ENCODE results near the gene COMMD9.

The COMMD9 gene

DNA sequence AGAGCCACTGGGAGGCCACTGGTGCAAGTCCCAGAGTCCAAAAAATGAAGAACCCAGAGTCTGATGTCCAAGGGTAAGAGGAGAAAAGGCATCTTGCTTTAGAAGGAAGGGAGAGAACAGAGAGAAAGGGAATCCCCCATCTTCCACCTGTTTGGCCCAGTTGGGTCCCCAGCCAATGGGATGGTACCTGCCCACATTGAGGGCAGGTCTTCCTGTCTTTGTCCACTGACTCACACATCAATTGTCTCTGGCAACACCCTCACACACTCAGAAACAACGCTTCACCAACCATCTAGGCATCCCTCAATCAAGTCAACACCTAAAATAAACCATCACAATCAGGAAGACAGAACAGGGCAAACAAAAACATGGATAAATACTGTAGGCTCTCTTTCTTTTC lies 6.3 kb downstream of the COMMD9 start:
- H3K4me1 ChIP-seq (ENCODE audit: insufficient read depth, low read length, poor library complexity, severe bottlenecking): no peaks in the 10 kb centered on the region
- H3K36me3 ChIP-seq (ENCODE audit: insufficient read depth, low read length): no peaks in the 10 kb centered on the region
- 0 out of 2 replicates have a peak, but pooled peaks cover 7% of the 10 kb centered on the region for H3K9me3 ChIP-seq (ENCODE audit: insufficient read depth, low read depth, low read length)
- no peaks in the 10 kb centered on the region for H4K20me1 ChIP-seq (ENCODE audit: insufficient read depth, low read length, poor library complexity, severe bottlenecking)
- H2AFZ ChIP-seq (ENCODE audit: low read length): no peak overlapping the region
- no peaks in the 10 kb centered on the region for H3F3A ChIP-seq (ENCODE audit: low read depth)
- no peak overlapping the region for H3K4me3 ChIP-seq (ENCODE audit: low read length, poor library complexity, severe bottlenecking)
- no peak overlapping the region for H3K4me2 ChIP-seq (ENCODE audit: low read depth, low read length, poor library complexity, severe bottlenecking)
- no peaks in the 10 kb centered on the region for H3K9me2 ChIP-seq (replicated peaks; ENCODE audit: low read depth, low read length)
- no peak overlapping the region for H3K9ac ChIP-seq (ENCODE audit: low read depth, low read length, poor library complexity, severe bottlenecking)
- H3K27me3 ChIP-seq (ENCODE audit: insufficient read depth, low read length, poor library complexity, severe bottlenecking): no peaks in the 10 kb centered on the region
- H3K79me2 ChIP-seq (ENCODE audit: insufficient read depth, low read length): no peaks in the 10 kb centered on the region
- TF ChIP-seq EZH2phosphoT487 (IDR thresholded peaks at IDR 0.05; ENCODE audit: borderline replicate concordance): no peak
- TF ChIP-seq, protein P1, sequence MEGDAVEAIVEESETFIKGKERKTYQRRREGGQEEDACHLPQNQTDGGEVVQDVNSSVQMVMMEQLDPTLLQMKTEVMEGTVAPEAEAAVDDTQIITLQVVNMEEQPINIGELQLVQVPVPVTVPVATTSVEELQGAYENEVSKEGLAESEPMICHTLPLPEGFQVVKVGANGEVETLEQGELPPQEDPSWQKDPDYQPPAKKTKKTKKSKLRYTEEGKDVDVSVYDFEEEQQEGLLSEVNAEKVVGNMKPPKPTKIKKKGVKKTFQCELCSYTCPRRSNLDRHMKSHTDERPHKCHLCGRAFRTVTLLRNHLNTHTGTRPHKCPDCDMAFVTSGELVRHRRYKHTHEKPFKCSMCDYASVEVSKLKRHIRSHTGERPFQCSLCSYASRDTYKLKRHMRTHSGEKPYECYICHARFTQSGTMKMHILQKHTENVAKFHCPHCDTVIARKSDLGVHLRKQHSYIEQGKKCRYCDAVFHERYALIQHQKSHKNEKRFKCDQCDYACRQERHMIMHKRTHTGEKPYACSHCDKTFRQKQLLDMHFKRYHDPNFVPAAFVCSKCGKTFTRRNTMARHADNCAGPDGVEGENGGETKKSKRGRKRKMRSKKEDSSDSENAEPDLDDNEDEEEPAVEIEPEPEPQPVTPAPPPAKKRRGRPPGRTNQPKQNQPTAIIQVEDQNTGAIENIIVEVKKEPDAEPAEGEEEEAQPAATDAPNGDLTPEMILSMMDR (conservative IDR thresholded peaks at IDR 0.05; ENCODE audit: low read length): no peak

DNA sequence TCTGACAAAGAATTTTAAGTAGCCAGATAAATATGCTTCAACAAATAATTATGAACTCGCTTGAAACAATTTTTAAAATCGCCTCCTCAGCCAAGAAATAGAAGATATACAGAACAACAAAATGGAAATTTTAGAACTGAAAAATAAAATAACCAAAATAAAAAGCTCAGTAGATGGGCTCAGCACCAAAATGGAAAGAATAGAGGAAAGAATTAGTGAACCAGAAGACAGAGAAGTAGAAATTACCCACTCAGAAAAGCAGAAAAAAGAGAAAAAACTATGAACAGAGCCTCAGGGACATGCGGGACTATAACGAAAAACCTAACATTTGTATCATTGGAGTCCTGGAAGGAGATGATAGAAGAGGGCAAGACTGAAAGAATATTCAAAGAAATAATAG lies 7.4 kb downstream of the COMMD9 start:
- Histone ChIP-seq H3K9me3 (ENCODE audit: insufficient read depth, low read depth, low read length) (0 out of 2 replicates have a peak, but pooled peaks cover 7% of the 10 kb centered on the region), H3F3A (ENCODE audit: low read depth) (no peaks in the 10 kb centered on the region), H4K20me1 (ENCODE audit: insufficient read depth, low read length, poor library complexity, severe bottlenecking) (no peaks in the 10 kb centered on the region), H3K4me3 (ENCODE audit: low read length, poor library complexity, severe bottlenecking) (no peak overlapping the region), H3K27me3 (ENCODE audit: insufficient read depth, low read length, poor library complexity, severe bottlenecking) (no peaks in the 10 kb centered on the region), H3K9ac (ENCODE audit: low read depth, low read length, poor library complexity, severe bottlenecking) (no peak overlapping the region), H3K4me1 (ENCODE audit: insufficient read depth, low read length, poor library complexity, severe bottlenecking) (no peaks in the 10 kb centered on the region), H3K79me2 (ENCODE audit: insufficient read depth, low read length) (no peaks in the 10 kb centered on the region), H3K4me2 (ENCODE audit: low read depth, low read length, poor library complexity, severe bottlenecking) (no peak overlapping the region), H3K9me2 (replicated peaks; ENCODE audit: low read depth, low read length) (no peaks in the 10 kb centered on the region), H3K36me3 (ENCODE audit: insufficient read depth, low read length) (no peaks in the 10 kb centered on the region), H2AFZ (ENCODE audit: low read length) (no peak overlapping the region)
- TF ChIP-seq, protein P1 (conservative IDR thresholded peaks at IDR 0.05; ENCODE audit: low read length): no peak
- no peak for TF ChIP-seq EZH2phosphoT487 (IDR thresholded peaks at IDR 0.05; ENCODE audit: borderline replicate concordance)

GRCh38 chr11:36280531-36280930 lies 8.7 kb downstream of the COMMD9 start:
- Histone ChIP-seq H2AFZ (ENCODE audit: low read length) (no peak overlapping the region), H3K9me3 (ENCODE audit: insufficient read depth, low read depth, low read length) (0 out of 2 replicates have a peak, but pooled peaks cover 7% of the 10 kb centered on the region), H3K9ac (ENCODE audit: low read depth, low read length, poor library complexity, severe bottlenecking) (no peak overlapping the region), H3K27me3 (ENCODE audit: insufficient read depth, low read length, poor library complexity, severe bottlenecking) (no peaks in the 10 kb centered on the region), H3K9me2 (replicated peaks; ENCODE audit: low read depth, low read length) (no peaks in the 10 kb centered on the region), H3K4me1 (ENCODE audit: insufficient read depth, low read length, poor library complexity, severe bottlenecking) (no peaks in the 10 kb centered on the region), H3K4me3 (ENCODE audit: low read length, poor library complexity, severe bottlenecking) (no peak overlapping the region), H3K36me3 (ENCODE audit: insufficient read depth, low read length) (no peaks in the 10 kb centered on the region), H3K79me2 (ENCODE audit: insufficient read depth, low read length) (no peaks in the 10 kb centered on the region), H3K4me2 (ENCODE audit: low read depth, low read length, poor library complexity, severe bottlenecking) (no peak overlapping the region), H3F3A (ENCODE audit: low read depth) (no peaks in the 10 kb centered on the region), H4K20me1 (ENCODE audit: insufficient read depth, low read length, poor library complexity, severe bottlenecking) (no peaks in the 10 kb centered on the region)
- no peak for TF ChIP-seq EZH2phosphoT487 (IDR thresholded peaks at IDR 0.05; ENCODE audit: borderline replicate concordance)
- TF ChIP-seq, protein P1 (conservative IDR thresholded peaks at IDR 0.05; ENCODE audit: low read length): no peak
